ENCODE measurements around the gene EHD2. TPM values are rescaled to one million over a fixed set of nuclear protein-coding genes. Genes with fewer than 3 reads are reported as not detected.
"Not testable (repeated sequence)": the region's sequence is repeated elsewhere in the genome, so short reads cannot be mapped to it uniquely, and the experiment has no call there.

The EHD2 gene
- total RNA-seq, 2 donors from 2014 or later = 41.2 to 66.3 TPM

DNA sequence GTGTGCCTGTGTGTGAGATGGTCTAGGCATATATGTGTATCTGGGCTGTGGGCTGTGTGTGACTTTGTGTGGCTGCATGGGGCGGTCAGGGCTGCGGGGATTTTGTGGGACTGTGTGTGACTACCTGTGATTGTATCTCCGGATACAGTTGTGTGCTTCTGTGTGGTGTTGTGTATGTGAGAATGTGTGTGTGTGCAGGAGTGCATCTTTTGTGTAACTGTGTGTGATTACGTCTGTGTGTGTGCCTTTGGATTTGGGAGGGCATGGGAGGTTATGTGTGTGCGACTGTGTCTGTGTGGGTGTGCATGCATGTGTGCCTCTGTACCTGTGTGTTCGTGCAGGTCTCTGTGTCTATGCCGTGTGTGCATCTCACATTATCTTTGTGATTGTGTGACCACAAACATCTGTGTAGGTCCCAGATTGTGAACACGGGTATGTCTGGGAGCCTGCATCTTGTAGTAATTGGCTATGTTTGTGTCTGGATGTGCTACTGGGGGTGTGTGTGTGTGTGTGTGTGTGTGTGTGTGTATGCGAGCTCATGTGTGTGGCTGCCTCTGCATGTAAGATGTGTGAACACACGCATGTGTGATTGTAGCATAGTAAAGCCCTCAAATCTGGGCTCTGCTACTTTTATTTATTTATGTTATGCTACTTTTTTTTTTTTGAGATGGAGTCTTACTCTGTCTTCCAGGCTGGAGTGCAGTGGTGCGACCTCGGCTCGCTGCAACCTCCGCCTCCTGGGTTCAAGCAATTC lies 7.6 kb downstream of the EHD2 start:
- peaks cover 33% of the 10 kb centered on the region for H3K4me1 ChIP-seq
- H3K36me3 ChIP-seq (replicated peaks in 1 of 2; ENCODE audit: insufficient read depth in 1 of 2, low read depth in 2 of 2) = no peaks in the 10 kb centered on the region
- H3K4me3 ChIP-seq = no peak overlapping the region
- no peak for DNase-seq
- no peak for ATAC-seq
- no peaks in the 10 kb centered on the region for H3K27me3 ChIP-seq
- H3K9me3 ChIP-seq = no peaks in the 10 kb centered on the region
- H3K27ac ChIP-seq = peak overlapping the region in 1 of 4 donors; percentile 77
- intact Hi-C loops (cut with DNase I) = no loop called here
- 85 to 87% methylated on average over 9 to 14 of the region's 14 CpGs for WGBS, 2 donors
- TF ChIP-seq, protein P1, sequence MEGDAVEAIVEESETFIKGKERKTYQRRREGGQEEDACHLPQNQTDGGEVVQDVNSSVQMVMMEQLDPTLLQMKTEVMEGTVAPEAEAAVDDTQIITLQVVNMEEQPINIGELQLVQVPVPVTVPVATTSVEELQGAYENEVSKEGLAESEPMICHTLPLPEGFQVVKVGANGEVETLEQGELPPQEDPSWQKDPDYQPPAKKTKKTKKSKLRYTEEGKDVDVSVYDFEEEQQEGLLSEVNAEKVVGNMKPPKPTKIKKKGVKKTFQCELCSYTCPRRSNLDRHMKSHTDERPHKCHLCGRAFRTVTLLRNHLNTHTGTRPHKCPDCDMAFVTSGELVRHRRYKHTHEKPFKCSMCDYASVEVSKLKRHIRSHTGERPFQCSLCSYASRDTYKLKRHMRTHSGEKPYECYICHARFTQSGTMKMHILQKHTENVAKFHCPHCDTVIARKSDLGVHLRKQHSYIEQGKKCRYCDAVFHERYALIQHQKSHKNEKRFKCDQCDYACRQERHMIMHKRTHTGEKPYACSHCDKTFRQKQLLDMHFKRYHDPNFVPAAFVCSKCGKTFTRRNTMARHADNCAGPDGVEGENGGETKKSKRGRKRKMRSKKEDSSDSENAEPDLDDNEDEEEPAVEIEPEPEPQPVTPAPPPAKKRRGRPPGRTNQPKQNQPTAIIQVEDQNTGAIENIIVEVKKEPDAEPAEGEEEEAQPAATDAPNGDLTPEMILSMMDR (IDR thresholded peaks at IDR 0.05) = no peak
- no peak for TF ChIP-seq POLR2A (IDR thresholded peaks at IDR 0.05)

DNA sequence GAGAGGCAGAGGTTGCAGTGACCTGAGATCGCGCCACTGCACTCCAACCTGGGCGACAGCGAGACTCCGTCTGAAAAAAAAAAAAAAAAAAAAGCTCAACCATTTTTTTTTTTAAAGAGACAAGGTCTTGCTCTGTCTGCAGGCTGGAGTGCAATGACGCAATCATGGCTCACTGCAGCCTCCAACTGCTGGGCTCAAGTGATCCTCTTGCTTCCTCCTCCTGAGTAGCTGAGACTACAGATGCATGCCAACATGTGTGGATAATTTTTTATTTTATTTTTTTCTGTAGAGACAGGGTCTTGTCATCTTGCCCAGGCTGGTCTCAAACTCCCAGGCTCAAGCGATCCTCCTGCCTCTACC lies 10.3 kb downstream of the EHD2 start:
- DNase-seq (peak; percentile 71 to 89 (median 82)), ATAC-seq (peak; percentile 65)
- no peak overlapping the region for H3K4me3 ChIP-seq
- WGBS, 2 donors = 13 to 41% methylated on average over 7 of the region's 7 CpGs
- no peaks in the 10 kb centered on the region for H3K36me3 ChIP-seq (replicated peaks in 1 of 2; ENCODE audit: insufficient read depth in 1 of 2, low read depth in 2 of 2)
- TF ChIP-seq, protein P1 (IDR thresholded peaks at IDR 0.05) = no peak
- no peak for TF ChIP-seq POLR2A (IDR thresholded peaks at IDR 0.05)
- H3K27me3 ChIP-seq = no peaks in the 10 kb centered on the region
- H3K4me1 ChIP-seq = peaks cover 39% of the 10 kb centered on the region
- intact Hi-C loops (cut with DNase I) = no loop called here
- H3K27ac ChIP-seq = peak overlapping the region in 3 of 4 donors; percentile 21 to 64 (median 27)
- no peaks in the 10 kb centered on the region for H3K9me3 ChIP-seq

DNA sequence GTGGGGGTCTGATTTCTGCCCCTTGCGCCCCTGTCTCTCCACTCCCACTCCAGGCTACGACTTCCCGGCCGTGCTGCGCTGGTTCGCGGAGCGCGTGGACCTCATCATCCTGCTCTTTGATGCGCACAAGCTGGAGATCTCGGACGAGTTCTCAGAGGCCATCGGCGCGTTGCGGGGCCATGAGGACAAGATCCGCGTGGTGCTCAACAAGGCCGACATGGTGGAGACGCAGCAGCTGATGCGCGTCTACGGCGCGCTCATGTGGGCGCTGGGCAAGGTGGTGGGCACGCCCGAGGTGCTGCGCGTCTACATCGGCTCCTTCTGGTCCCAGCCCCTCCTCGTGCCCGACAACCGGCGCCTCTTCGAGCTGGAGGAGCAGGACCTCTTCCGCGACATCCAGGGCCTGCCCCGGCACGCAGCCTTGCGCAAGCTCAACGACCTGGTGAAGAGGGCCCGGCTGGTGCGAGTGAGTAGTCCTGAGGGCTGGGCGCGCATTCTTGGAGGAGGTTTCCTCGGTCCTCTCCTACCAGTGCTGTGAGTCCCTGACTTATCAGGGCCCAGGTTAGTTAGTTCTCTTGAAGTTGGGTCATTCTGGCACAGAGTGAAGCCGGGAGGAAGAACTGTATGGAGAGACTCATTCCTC lies 12.7 kb downstream of the EHD2 start:
- ATAC-seq (no peak), DNase-seq (no peak)
- Histone ChIP-seq H3K27me3 (no peaks in the 10 kb centered on the region), H3K4me1 (peaks cover 47% of the 10 kb centered on the region), H3K27ac (no peak overlapping the region), H3K36me3 (replicated peaks in 1 of 2; ENCODE audit: insufficient read depth in 1 of 2, low read depth in 2 of 2) (no peaks in the 10 kb centered on the region), H3K4me3 (no peak overlapping the region), H3K9me3 (no peaks in the 10 kb centered on the region)
- intact Hi-C loops (cut with DNase I) = no loop called here
- 88 to 91% methylated on average over 28 to 48 of the region's 48 CpGs for WGBS, 2 donors
- TF ChIP-seq, protein P1 (IDR thresholded peaks at IDR 0.05) = no peak
- no peak for TF ChIP-seq POLR2A (IDR thresholded peaks at IDR 0.05)

DNA sequence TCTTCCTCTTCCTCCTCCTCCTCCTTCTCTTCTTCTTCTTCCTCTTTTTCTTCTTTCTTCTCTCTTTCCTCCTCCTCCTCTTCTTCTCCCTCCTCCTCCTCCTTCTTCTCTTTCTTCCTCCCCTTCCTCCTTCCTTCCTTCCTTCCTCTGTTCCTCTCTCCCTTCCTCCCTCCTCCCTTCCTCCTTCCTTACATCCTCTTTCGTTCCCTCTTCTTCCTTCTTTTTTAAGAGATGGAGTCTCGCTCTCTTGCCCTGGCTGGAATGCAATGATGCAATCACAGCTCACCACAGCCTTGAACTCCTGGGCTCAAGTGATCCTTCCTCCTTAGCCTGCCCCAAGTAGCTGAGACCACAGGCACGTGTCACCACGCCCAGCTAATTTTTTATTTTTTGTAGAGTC lies 13.2 kb downstream of the EHD2 start:
- DNase-seq (no peak), ATAC-seq (no peak)
- no peak for TF ChIP-seq POLR2A (IDR thresholded peaks at IDR 0.05)
- TF ChIP-seq, protein P1 (IDR thresholded peaks at IDR 0.05) = no peak
- intact Hi-C loops (cut with DNase I) = no loop called here
- Histone ChIP-seq H3K36me3 (replicated peaks in 1 of 2; ENCODE audit: insufficient read depth in 1 of 2, low read depth in 2 of 2) (no peaks in the 10 kb centered on the region), H3K4me1 (peaks cover 47% of the 10 kb centered on the region), H3K4me3 (no peak overlapping the region), H3K27me3 (no peaks in the 10 kb centered on the region), H3K27ac (peak overlapping the region in 2 of 4 donors; percentile 11 to 16), H3K9me3 (no peaks in the 10 kb centered on the region)
- WGBS, 2 donors = 82 to 86% methylated on average over 4 of the region's 4 CpGs

DNA sequence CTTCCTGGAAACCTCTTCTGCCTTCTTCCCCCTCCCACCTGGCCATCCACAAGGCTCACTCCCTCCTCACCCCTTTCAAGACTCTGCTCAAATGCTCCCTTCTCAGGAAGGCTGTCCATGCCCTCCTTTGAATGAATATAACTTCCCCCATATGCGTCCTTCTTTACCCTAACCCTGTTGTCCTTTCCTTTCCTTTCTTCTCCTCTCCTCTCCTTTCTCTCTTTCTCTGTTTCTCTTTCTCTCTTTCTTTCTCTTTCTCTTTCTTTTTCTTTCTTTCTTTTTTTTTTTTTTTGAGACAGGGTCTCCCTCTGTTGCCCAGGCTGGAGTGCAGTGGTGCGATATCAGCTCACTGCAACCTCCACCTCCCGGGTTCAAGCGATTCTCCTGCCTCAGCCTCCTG lies 15.1 kb downstream of the EHD2 start:
- DNase-seq; H3K27me3 ChIP-seq; H3K4me3 ChIP-seq; H3K36me3 ChIP-seq (replicated peaks in 1 of 2; ENCODE audit: insufficient read depth in 1 of 2, low read depth in 2 of 2); H3K9me3 ChIP-seq; intact Hi-C loops (cut with DNase I); ATAC-seq: not testable (repeated sequence)
- H3K27ac ChIP-seq = peak overlapping the region in 3 of 4 donors; percentile 71 to 84 (median 84)
- WGBS, 2 donors = 91 to 99% methylated on average over 4 of the region's 4 CpGs
- H3K4me1 ChIP-seq = peaks cover 40% of the 10 kb centered on the region
